RWPE2 (cell line): ENCODE measurements around the gene FGD5.

Source experiments
- ATAC-seq: fragments of 200-7000 bp; cut with Tn5 transposase; 3 replicates; pipeline ENCODE4 v1.9.1; 2021; ENCODE audit warnings: low read depth
- DNase-seq: peaks from one replicate; pipeline ENCODE4 v3.0.0-alpha.2; 2020; ENCODE audit warnings: low spot score
- H3K27ac ChIP-seq: fragments of 450-650 bp; 2 replicates; pipeline ENCODE4 v1.5.1; 2017; ENCODE audit warnings: mild to moderate bottlenecking; ENCODE audit not compliant: poor library complexity, severe bottlenecking
- H3K27me3 ChIP-seq: fragments of 250-450 bp; sonication (Bioruptor Pico); 2 replicates; pipeline ENCODE4 v1.5.1; 2021; ENCODE audit warnings: mild to moderate bottlenecking, moderate library complexity; ENCODE audit not compliant: insufficient read depth, poor library complexity, severe bottlenecking
- H3K36me3 ChIP-seq: fragments of 250-450 bp; sonication (Bioruptor Pico); 2 replicates; pipeline ENCODE4 v1.5.1; 2020; ENCODE audit warnings: low read depth, mild to moderate bottlenecking, moderate library complexity
- H3K4me1 ChIP-seq: fragments of 250-450 bp; sonication (Bioruptor Pico); 2 replicates; pipeline ENCODE4 v1.5.1; 2021; ENCODE audit warnings: mild to moderate bottlenecking, moderate library complexity; ENCODE audit not compliant: insufficient read depth, poor library complexity, severe bottlenecking
- H3K4me3 ChIP-seq: fragments of 250-450 bp; sonication (Bioruptor Pico); 2 replicates; pipeline ENCODE4 v1.5.1; 2021; ENCODE audit warnings: mild to moderate bottlenecking, moderate library complexity; ENCODE audit not compliant: severe bottlenecking
- H3K9me3 ChIP-seq: fragments of 250-450 bp; sonication (Bioruptor Pico); 2 replicates; pipeline ENCODE4 v1.5.1; 2021; ENCODE audit warnings: mild to moderate bottlenecking, moderate library complexity; ENCODE audit not compliant: severe bottlenecking
- CTCF ChIP-seq: fragments of 450-650 bp; IDR thresholded peaks from one replicate; pipeline ENCODE4 v1.5.1; 2017; ENCODE audit warnings: mild to moderate bottlenecking, moderate library complexity; ENCODE audit not compliant: poor library complexity, severe bottlenecking

The FGD5 gene

GRCh38 chr3:14872706-14873105, 53.9 kb downstream of the FGD5 start:
- H3K9me3 ChIP-seq, result no peaks in the 10 kb centered on the region
- DNase-seq, result no peak
- no peaks in the 10 kb centered on the region for H3K27me3 ChIP-seq
- H3K36me3 ChIP-seq, result no peaks in the 10 kb centered on the region
- no peaks in the 10 kb centered on the region for H3K4me1 ChIP-seq
- H3K27ac ChIP-seq, result no peak overlapping the region
- no peak overlapping the region for H3K4me3 ChIP-seq
- TF ChIP-seq CTCF, result no peak
- ATAC-seq, result no peak

DNA sequence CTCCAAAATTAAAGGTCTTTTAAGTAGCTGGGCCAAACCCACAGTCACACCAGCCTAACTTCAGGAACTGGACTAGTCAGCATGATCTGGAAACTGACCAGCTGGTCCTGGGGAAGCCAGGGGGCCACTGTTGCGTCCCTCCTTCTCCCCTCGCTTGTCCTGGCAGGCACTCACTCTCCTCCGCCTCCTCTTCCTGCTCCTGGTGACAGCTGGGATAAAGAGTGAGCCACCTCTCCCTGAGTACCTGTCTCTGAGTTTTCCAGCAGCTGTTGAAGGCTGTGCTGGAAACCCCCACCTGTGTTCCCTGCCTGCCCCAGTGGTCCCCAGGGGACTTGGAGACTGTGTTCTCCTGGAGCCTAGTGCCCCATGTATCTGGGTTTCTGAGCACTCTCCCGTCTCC, 56.0 kb downstream of the FGD5 start:
- Histone ChIP-seq H3K9me3 (no peaks in the 10 kb centered on the region), H3K4me3 (no peak overlapping the region), H3K27ac (no peak overlapping the region), H3K36me3 (no peaks in the 10 kb centered on the region), H3K4me1 (no peaks in the 10 kb centered on the region), H3K27me3 (no peaks in the 10 kb centered on the region)
- DNase-seq (no peak), ATAC-seq (no peak)
- no peak for TF ChIP-seq CTCF

- H3K27me3 ChIP-seq, result no peaks in the 10 kb centered on the region
- H3K36me3 ChIP-seq, result no peaks in the 10 kb centered on the region
- H3K9me3 ChIP-seq, result no peaks in the 10 kb centered on the region
- ATAC-seq, result no peak; the same call in 2 of the 3 replicates
- DNase-seq, result no peak
- no peak overlapping the region for H3K4me3 ChIP-seq
- TF ChIP-seq CTCF, result no peak
- no peaks in the 10 kb centered on the region for H3K4me1 ChIP-seq
- no peak overlapping the region for H3K27ac ChIP-seq
These were observed 56.8 kb downstream of the FGD5 start for GRCh38 chr3:14875411-14876175.

DNA sequence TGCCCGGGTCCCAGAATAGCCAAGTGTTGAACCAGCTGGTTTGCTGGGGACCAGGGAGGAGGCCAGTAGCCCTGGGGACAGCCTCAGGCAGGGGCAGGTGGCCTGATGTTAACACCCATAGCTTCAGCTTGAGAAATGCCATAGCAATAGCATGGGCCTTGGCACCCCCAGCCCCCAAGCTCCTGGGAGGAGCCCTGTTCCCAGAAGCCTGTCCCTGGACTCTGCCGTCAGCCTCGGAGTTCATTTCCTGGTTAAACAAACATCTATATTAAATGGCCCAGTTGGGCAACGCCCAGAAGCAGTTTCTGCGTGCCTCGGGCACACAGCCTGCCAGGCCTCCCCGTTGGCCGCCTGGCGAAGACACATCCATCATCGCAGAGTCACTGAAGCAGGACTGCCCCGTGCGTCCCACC, 58.2 kb downstream of the FGD5 start:
- Histone ChIP-seq H3K27me3 (no peaks in the 10 kb centered on the region), H3K4me1 (no peaks in the 10 kb centered on the region), H3K4me3 (no peak overlapping the region), H3K36me3 (no peaks in the 10 kb centered on the region), H3K27ac (no peak overlapping the region), H3K9me3 (no peaks in the 10 kb centered on the region)
- ATAC-seq (0 out of 3 replicates have a peak, but pooled peaks have one; percentile 36), DNase-seq (no peak)
- TF ChIP-seq CTCF, result no peak

DNA sequence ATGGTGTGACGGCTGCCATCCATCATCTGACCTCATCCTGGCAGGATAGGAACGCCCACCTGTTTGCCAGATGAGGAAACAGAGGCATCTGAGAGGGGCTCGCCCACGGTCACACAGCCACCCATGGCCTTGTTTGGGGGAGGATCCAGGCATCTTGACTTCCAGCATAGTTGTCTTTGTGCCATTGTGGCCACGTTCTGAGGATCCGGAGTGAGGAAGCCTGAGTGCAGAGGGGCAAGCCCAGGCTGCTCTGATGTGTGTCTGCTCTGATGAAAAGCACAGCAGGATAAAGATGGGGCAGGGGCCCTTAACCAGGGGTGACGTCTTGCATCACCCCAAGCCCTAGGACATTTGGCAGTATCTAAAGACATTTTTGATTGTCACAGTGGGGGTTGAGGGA, 58.7 kb downstream of the FGD5 start:
- no peak for DNase-seq
- Histone ChIP-seq H3K9me3 (no peaks in the 10 kb centered on the region), H3K4me3 (no peak overlapping the region), H3K36me3 (no peaks in the 10 kb centered on the region), H3K27me3 (no peaks in the 10 kb centered on the region), H3K27ac (no peak overlapping the region), H3K4me1 (no peaks in the 10 kb centered on the region)
- TF ChIP-seq CTCF, result no peak
- no peak for ATAC-seq
